ENCODE results near the gene DUT.

Gene DUT

GRCh38 chr15:48330105-48330785 lies 984 bp upstream of the DUT start:
- no peak for DNase-seq

- peak; percentile 63 for DNase-seq
Measured at GRCh38 chr15:48331796-48332641, 790 bp downstream of the DUT start.

- no peak for DNase-seq
Measured at GRCh38 chr15:48332642-48333034, 1.4 kb downstream of the DUT start.

- DNase-seq = no peak
Measured at GRCh38 chr15:48333540-48333939, 2.3 kb downstream of the DUT start.

- no peak for DNase-seq
Measured at GRCh38 chr15:48334260-48334659, 3.0 kb downstream of the DUT start.

- DNase-seq = no peak
Measured at GRCh38 chr15:48336940-48337339, 5.7 kb downstream of the DUT start.

GRCh38 chr15:48337607-48338006 lies 6.4 kb downstream of the DUT start:
- DNase-seq = no peak

GRCh38 chr15:48340111-48340510 lies 8.9 kb downstream of the DUT start:
- no peak for DNase-seq

- no peak for DNase-seq
Measured at GRCh38 chr15:48343865-48344264, 12.6 kb downstream of the DUT start.

GRCh38 chr15:48345516-48345915 lies 14.3 kb downstream of the DUT start:
- DNase-seq = no peak

GRCh38 chr15:48352474-48353072 lies 21.3 kb downstream of the DUT start:
- DNase-seq = peak; percentile 42

- DNase-seq = no peak
Measured at GRCh38 chr15:48354694-48355303, 23.6 kb downstream of the DUT start.

GRCh38 chr15:48355377-48355776 lies 24.1 kb downstream of the DUT start:
- no peak for DNase-seq

GRCh38 chr15:48358229-48359152 lies 27.3 kb downstream of the DUT start:
- DNase-seq = no peak

- DNase-seq = no peak
Measured at GRCh38 chr15:48360841-48361240, 29.6 kb downstream of the DUT start.

GRCh38 chr15:48361685-48362084 lies 30.5 kb downstream of the DUT start:
- no peak for DNase-seq

- no peak for DNase-seq
Measured at GRCh38 chr15:48363474-48363873, 32.2 kb downstream of the DUT start.

- DNase-seq = no peak
Measured at GRCh38 chr15:48365575-48365974, 34.3 kb downstream of the DUT start.

GRCh38 chr15:48366584-48367312 lies 35.5 kb downstream of the DUT start:
- DNase-seq = no peak

- no peak for DNase-seq
Measured at GRCh38 chr15:48367483-48367882, 36.3 kb downstream of the DUT start.

- no peak for DNase-seq
Measured at GRCh38 chr15:48370460-48370859, 39.2 kb downstream of the DUT start.

GRCh38 chr15:48371550-48371949 lies 40.3 kb downstream of the DUT start:
- no peak for DNase-seq

Measured in activated CD8-positive, alpha-beta memory T cell treated with anti-CD3 and anti-CD28 coated beads, Interleukin-2, amount 50 U/mL, for 4 hours (primary cell).